Stimulated activated naive CD8-positive, alpha-beta T cell treated with anti-CD3 and anti-CD28 coated beads, Interleukin-15, Interleukin-2, amounts not matched to agents 100 ng/mL and 50 ng/mL, for 24 hours (primary cell): ENCODE measurements around the gene FNDC3B.

ENCODE experiments used
- H3K27ac Mint-ChIP-seq: one replicate; pipeline ENCODE4 v1.8.0; 2021; ENCODE audit warnings: mild to moderate bottlenecking, mixed read lengths
- H3K27me3 Mint-ChIP-seq: one replicate; pipeline ENCODE4 v1.8.0; 2021; ENCODE audit warnings: mixed read lengths
- H3K36me3 Mint-ChIP-seq: one replicate; pipeline ENCODE4 v1.8.0; 2021; ENCODE audit warnings: low read depth, mixed read lengths
- H3K4me1 Mint-ChIP-seq: one replicate; pipeline ENCODE4 v1.8.0; 2021; ENCODE audit warnings: low read depth, mixed read lengths
- H3K4me3 Mint-ChIP-seq: one replicate; pipeline ENCODE4 v1.8.0; 2021; ENCODE audit warnings: mild to moderate bottlenecking, mixed read lengths
- H3K9me3 Mint-ChIP-seq: one replicate; pipeline ENCODE4 v1.8.0; 2021; ENCODE audit warnings: mixed read lengths

Gene FNDC3B

DNA sequence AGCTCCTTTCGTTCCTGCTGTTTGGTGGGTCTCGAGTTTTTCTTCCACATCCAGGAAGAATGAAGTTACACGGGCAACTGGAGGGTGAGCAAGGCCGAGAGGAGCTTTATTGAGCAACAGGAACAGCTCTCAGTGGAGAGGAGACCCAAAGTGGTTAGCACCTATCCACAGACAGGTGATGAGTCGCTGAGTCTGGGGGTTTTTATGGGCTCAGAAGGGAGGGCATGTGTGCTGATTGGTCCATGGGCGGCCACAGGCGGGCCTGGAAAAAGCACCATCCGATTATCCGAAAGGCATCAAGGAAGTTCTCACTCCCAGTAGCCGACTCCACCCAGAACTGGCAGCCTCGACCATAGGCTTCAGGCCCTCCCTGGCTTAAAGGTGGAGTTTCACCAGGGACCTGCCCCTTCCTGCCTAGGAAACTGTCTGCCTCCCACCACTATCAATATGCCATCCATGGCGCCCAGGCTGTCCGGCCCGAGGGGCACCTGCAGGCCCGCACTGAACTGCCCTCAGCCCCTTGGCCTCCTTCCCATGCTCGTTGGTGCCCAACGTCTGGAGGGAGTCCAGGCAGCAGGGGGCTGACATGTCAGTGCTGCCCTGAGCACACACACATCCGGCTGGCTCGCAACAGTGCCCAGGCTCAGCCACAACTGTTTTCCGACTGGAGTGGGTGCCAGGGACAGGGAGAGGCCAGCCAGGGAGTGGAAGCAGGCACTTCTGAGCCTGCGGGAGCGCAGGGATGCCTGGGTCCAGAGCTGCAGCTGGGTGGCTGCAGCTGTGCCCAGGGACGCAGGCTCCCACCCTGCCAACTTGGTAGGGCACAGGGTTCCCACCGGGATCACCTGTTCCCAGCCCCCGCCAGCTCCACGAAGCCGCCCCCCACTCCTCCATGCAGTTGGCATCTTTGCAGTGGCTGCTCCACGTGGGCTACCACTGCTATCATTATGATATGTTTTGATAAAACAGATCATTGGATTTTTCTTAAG, 170.2 kb downstream of the FNDC3B start:
- no peak overlapping the region for H3K4me3 Mint-ChIP-seq
- H3K4me1 Mint-ChIP-seq = peaks cover 30% of the 10 kb centered on the region
- H3K27ac Mint-ChIP-seq = no peak overlapping the region
- no peaks in the 10 kb centered on the region for H3K27me3 Mint-ChIP-seq
- peaks cover 18% of the 10 kb centered on the region for H3K36me3 Mint-ChIP-seq
- peaks cover 9% of the 10 kb centered on the region for H3K9me3 Mint-ChIP-seq

- Mint-ChIP-seq H3K36me3 (peaks cover 21% of the 10 kb centered on the region), H3K27me3 (no peaks in the 10 kb centered on the region), H3K9me3 (peaks cover 3% of the 10 kb centered on the region), H3K4me1 (peaks cover 33% of the 10 kb centered on the region), H3K27ac (no peak overlapping the region), H3K4me3 (no peak overlapping the region)
These were observed 171.0 kb downstream of the FNDC3B start for GRCh38 chr3:172210355-172210754.

GRCh38 chr3:172211123-172211522, 171.7 kb downstream of the FNDC3B start:
- Mint-ChIP-seq H3K4me3 (no peak overlapping the region), H3K36me3 (peaks cover 13% of the 10 kb centered on the region), H3K4me1 (peaks cover 33% of the 10 kb centered on the region), H3K9me3 (no peaks in the 10 kb centered on the region), H3K27me3 (no peaks in the 10 kb centered on the region), H3K27ac (no peak overlapping the region)

- no peaks in the 10 kb centered on the region for H3K27me3 Mint-ChIP-seq
- no peaks in the 10 kb centered on the region for H3K9me3 Mint-ChIP-seq
- H3K4me1 Mint-ChIP-seq = peaks cover 39% of the 10 kb centered on the region
- H3K4me3 Mint-ChIP-seq = no peak overlapping the region
- H3K27ac Mint-ChIP-seq = peak overlapping the region; percentile 30
- H3K36me3 Mint-ChIP-seq = peaks cover 13% of the 10 kb centered on the region
These were observed 173.8 kb downstream of the FNDC3B start for GRCh38 chr3:172213200-172213599.

GRCh38 chr3:172213904-172214303, 174.5 kb downstream of the FNDC3B start:
- H3K36me3 Mint-ChIP-seq = peaks cover 13% of the 10 kb centered on the region
- H3K27me3 Mint-ChIP-seq = no peaks in the 10 kb centered on the region
- H3K4me3 Mint-ChIP-seq = no peak overlapping the region
- H3K9me3 Mint-ChIP-seq = no peaks in the 10 kb centered on the region
- H3K4me1 Mint-ChIP-seq = peaks cover 45% of the 10 kb centered on the region
- no peak overlapping the region for H3K27ac Mint-ChIP-seq

DNA sequence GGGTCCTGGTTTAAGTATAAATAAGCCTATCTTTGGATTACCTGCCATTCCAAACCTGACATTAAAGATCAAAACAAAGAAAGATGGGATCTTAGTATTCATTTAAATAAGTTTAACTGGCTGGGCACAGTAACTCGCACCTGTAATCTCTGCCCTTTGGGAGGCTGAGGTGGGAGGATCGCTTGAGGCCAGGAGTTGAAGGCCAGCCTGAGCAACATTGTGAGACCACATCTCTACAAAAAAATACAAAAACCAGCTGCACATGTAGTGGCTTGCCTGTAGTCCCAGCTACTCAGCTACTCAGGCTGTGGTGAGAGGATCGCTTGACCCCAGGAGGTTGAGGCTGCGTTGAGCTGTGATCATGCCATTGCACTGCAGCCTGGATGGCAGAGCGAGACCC, 176.9 kb downstream of the FNDC3B start:
- no peak overlapping the region for H3K27ac Mint-ChIP-seq
- H3K9me3 Mint-ChIP-seq = no peaks in the 10 kb centered on the region
- H3K4me1 Mint-ChIP-seq = peaks cover 39% of the 10 kb centered on the region
- peaks cover 16% of the 10 kb centered on the region for H3K36me3 Mint-ChIP-seq
- H3K4me3 Mint-ChIP-seq = no peak overlapping the region
- no peaks in the 10 kb centered on the region for H3K27me3 Mint-ChIP-seq

- no peaks in the 10 kb centered on the region for H3K27me3 Mint-ChIP-seq
- H3K4me3 Mint-ChIP-seq = no peak overlapping the region
- H3K36me3 Mint-ChIP-seq = peaks cover 17% of the 10 kb centered on the region
- no peaks in the 10 kb centered on the region for H3K9me3 Mint-ChIP-seq
- peaks cover 39% of the 10 kb centered on the region for H3K4me1 Mint-ChIP-seq
- H3K27ac Mint-ChIP-seq = no peak overlapping the region
These were observed 177.5 kb downstream of the FNDC3B start for GRCh38 chr3:172216911-172217310.

GRCh38 chr3:172217877-172218276, 178.5 kb downstream of the FNDC3B start:
- Mint-ChIP-seq H3K4me1 (peaks cover 33% of the 10 kb centered on the region), H3K27me3 (no peaks in the 10 kb centered on the region), H3K36me3 (peaks cover 12% of the 10 kb centered on the region), H3K27ac (no peak overlapping the region), H3K4me3 (no peak overlapping the region), H3K9me3 (no peaks in the 10 kb centered on the region)

- peaks cover 8% of the 10 kb centered on the region for H3K36me3 Mint-ChIP-seq
These were observed 179.3 kb downstream of the FNDC3B start for GRCh38 chr3:172218350-172219323.

GRCh38 chr3:172219750-172220149, 180.4 kb downstream of the FNDC3B start:
- H3K9me3 Mint-ChIP-seq = no peaks in the 10 kb centered on the region
- no peak overlapping the region for H3K27ac Mint-ChIP-seq
- peaks cover 8% of the 10 kb centered on the region for H3K36me3 Mint-ChIP-seq
- no peak overlapping the region for H3K4me3 Mint-ChIP-seq
- peaks cover 19% of the 10 kb centered on the region for H3K4me1 Mint-ChIP-seq
- H3K27me3 Mint-ChIP-seq = no peaks in the 10 kb centered on the region

More at GRCh38 chr3:172218350-172219323, 179.3 kb downstream of the FNDC3B start:
- Mint-ChIP-seq H3K27ac (no peak overlapping the region), H3K9me3 (no peaks in the 10 kb centered on the region), H3K4me3 (no peak overlapping the region), H3K4me1 (peaks cover 30% of the 10 kb centered on the region), H3K27me3 (no peaks in the 10 kb centered on the region)

- H3K27ac Mint-ChIP-seq = no peak overlapping the region
- H3K4me3 Mint-ChIP-seq = no peak overlapping the region
- peaks cover 5% of the 10 kb centered on the region for H3K36me3 Mint-ChIP-seq
- no peaks in the 10 kb centered on the region for H3K27me3 Mint-ChIP-seq
- no peaks in the 10 kb centered on the region for H3K9me3 Mint-ChIP-seq
- peaks cover 17% of the 10 kb centered on the region for H3K4me1 Mint-ChIP-seq
These were observed 182.2 kb downstream of the FNDC3B start for GRCh38 chr3:172221547-172221946.

DNA sequence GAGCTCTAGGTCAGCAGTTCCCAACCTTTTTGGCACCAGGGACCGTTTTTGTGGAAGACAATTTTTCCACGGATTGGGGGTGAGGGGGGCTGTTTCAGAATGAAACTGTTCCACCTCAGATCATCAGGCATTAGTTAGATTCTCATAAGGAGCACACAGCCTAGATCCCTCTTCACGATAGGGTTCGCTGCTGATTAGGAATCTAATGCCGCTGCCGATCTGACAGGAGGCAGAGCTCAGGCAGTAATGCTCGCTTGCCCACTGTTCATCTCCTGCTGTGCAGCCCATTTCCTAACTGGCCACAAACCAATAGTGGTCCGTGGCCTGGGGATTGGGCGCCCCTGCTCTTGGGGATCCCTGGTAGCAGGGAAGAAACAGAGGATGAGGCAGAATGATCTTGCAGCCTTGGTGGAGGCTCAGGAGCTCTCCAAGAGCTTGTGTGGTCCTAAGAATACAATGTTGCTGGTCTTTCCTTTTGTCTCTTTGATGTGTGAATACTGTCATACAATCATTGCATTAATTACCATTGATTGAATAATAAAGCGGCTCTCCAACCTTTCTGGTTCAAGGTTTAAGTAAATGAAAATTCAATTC, 183.2 kb downstream of the FNDC3B start:
- Mint-ChIP-seq H3K4me1 (peaks cover 12% of the 10 kb centered on the region), H3K4me3 (no peak overlapping the region), H3K27ac (no peak overlapping the region), H3K27me3 (no peaks in the 10 kb centered on the region), H3K9me3 (no peaks in the 10 kb centered on the region), H3K36me3 (peaks cover 14% of the 10 kb centered on the region)

GRCh38 chr3:172223870-172224269, 184.5 kb downstream of the FNDC3B start:
- Mint-ChIP-seq H3K27ac (no peak overlapping the region), H3K36me3 (peaks cover 21% of the 10 kb centered on the region), H3K9me3 (no peaks in the 10 kb centered on the region), H3K27me3 (no peaks in the 10 kb centered on the region), H3K4me3 (no peak overlapping the region), H3K4me1 (peaks cover 5% of the 10 kb centered on the region)

DNA sequence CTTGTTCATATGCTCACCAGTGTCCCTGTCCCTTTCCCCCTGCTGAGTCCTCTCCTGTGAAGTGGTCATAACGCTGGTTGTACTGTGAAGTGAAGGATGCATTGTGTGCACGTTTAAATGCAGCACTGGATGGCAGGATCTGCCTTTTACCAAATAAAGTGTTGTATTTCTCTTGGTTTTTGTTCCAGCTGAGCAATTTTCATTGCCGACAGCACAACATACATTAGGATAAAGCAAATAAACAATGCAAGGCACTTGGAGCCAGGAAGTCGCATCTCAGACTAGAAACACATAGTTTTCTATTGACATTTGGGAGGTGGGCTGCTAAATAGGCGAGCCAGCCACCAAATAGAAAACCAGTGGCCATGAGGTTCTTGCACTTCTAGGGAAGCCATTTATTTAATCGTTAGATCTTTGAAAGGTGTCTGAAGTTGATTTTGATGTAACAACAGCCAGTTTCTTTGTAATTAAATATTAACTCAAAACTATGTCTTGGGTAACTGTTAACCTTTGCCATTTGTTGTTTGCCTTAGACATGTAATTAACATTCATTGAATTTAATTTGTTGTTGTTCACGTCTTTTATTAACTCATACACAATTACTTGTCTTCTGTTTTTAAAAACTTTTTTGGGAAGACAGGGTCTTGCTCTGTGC, 185.3 kb downstream of the FNDC3B start:
- H3K27ac Mint-ChIP-seq = no peak overlapping the region
- H3K27me3 Mint-ChIP-seq = no peaks in the 10 kb centered on the region
- H3K36me3 Mint-ChIP-seq = peaks cover 21% of the 10 kb centered on the region
- H3K9me3 Mint-ChIP-seq = no peaks in the 10 kb centered on the region
- no peak overlapping the region for H3K4me3 Mint-ChIP-seq
- peaks cover 5% of the 10 kb centered on the region for H3K4me1 Mint-ChIP-seq
